Pancreas (tissue), 10 donors: ENCODE data around the gene RET. TPM values are rescaled to one million over a fixed set of nuclear protein-coding genes. Genes with fewer than 3 reads are reported as not detected.

Experiments used
- ATAC-seq, 4 donors: fragments of 200-7000 bp; cut with Tn5 transposase; one replicate each; pipeline versions ENCODE4 v1.8.0 to v1.9.1; 2020; ENCODE audit warnings: mild to moderate bottlenecking in 4 of 4, moderate library complexity in 4 of 4
- DNase-seq, 6 donors: peaks; one replicate each; pipeline ENCODE4 v3.0.0-alpha.2; 2020
- FAIRE-seq: peaks from 2 replicates; lab custom pipeline; 2012; peaks lifted over from hg19 to GRCh38; lab: Jason Lieb, UNC
- H3K27ac ChIP-seq, 4 donors: fragments of 200-600 bp; sonication (generic); 1 replicate in 3 of 4; 2 replicates in 1 of 4; pipeline versions ENCODE4 v1.5.0 to v1.8.0; 2020
- H3K27me3 ChIP-seq, 4 donors: fragments of 200-600 bp; one replicate each; pipeline ENCODE4 v1.8.0; 2021
- H3K36me3 ChIP-seq, 3 donors: fragments of 200-600 bp; sonication (generic) in 1 of 3; one replicate each; pipeline versions ENCODE4 v1.5.0 to v1.8.0; 2020 to 2021
- H3K4me1 ChIP-seq, 3 donors: fragments of 200-600 bp; one replicate each; pipeline ENCODE4 v1.8.0; 2021
- H3K4me3 ChIP-seq, 4 donors: fragments of 200-600 bp; sonication (generic) in 2 of 4; one replicate each; pipeline versions ENCODE4 v1.5.0 to v1.8.0; 2020 to 2021
- H3K9me3 ChIP-seq, 4 donors: fragments of 200-600 bp; one replicate each; pipeline ENCODE4 v1.8.0; 2021
- WGBS, 2 donors: extraction: QIAGEN DNeasy Blood & Tissue Kit; methylation state at CpG; one replicate each; pipeline ENCODE4 v1.1.7; 2013; 5-methylcytosine and 5-hydroxymethylcytosine counted together
- intact Hi-C, 3 donors: fragments of 100-400 bp; cut with DNase I; formaldehyde crosslinking; loops; one replicate each; pipeline versions ENCODE4 v1.11.1 to v1.14.2; 2022
- polyA plus RNA-seq, 2 donors: library from polyadenylated mRNA; stranded (reverse); fragments of 200-250 nt; gene quantifications; one replicate each; pipeline ENCODE4 v1.2.3, GENCODE V29; 2013
- total RNA-seq, 6 donors: library from RNA; stranded (reverse); fragmentation: NEBNext Ultra II Directional in 4 of 6; extraction: Animal tissue kit (Norgen Biotek cat#: 25700) in 4 of 6; gene quantifications; one replicate each; pipeline versions ENCODE4 v1.2.1 to v1.2.4, GENCODE V29; 2021 to 2023
- TF ChIP-seq, protein P1 (sequence below), 4 donors: fragments of 200-600 bp; sonication (generic) in 3 of 4; IDR thresholded peaks; one replicate each; pipeline versions ENCODE4 v1.5.0 to v1.8.0; 2021; ENCODE audit warnings: antibody characterized with exemption in 4 of 4
- donor health status: healthy with polysubstance abuse.
- donor health status: DM: no; HTN: no; CAD: no; lungs with moderate emphysema.
- donor health status: DM: no; HTN: no; CAD: no.
- donor health status: control.
- donor health status: control.
- donor health status: Bipolar disorder and iron deficiency.
- donor health status: DM: yes; HTN: yes; CAD: no.
- donor health status: DM: no; HTN: no; CAD: no.
- donor health status: DM: no; HTN: no; CAD: no.
- donor health status: DM: yes; HTN: yes; CAD: no.

RET gene
- total and polyA plus RNA-seq, 8 donors, result 0.32 to 4.4 (median 0.83) TPM

DNA sequence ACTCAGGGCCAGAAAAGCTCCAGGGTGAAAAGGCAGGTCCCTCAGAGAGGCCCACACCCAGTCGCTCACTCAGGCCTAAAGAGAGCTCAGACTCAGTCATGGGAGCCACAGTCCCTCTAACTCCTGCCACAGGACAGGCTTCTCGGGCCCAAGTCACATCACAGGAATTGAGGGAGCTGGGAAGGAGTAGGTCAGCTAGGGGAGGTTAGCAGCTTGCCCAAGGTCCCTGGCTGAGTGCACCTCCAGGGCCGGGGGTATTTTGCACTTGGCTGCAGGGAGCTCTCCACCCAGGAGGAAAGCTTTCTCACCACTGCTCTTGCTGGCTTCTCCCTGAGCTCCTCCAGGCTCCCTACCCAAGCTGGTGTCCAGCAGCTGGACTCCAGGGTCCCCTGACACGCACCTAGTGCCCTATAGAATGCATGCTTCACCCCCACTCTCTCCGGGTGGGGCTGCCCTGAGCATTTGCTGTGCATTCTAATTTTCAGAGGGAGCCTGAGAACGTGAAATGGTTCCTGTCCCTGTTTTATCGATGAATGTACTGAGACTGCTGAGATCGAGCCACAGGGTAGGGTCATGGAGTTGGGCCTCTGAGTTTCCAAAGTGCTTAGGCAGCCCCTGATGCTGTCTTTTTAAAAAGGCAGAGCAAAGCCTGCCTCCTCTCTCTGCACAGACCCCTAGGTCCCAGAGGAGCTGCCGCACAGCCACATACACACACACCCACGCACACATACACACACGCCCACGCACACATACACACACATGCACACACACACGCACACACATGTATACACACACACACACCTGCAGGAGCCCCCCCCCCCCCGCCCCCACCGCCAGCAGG lies 37.9 kb upstream of the RET start:
- 65 to 73% methylated on average over 15 of the region's 15 CpGs for WGBS, 2 donors
- no peaks in the 10 kb centered on the region for H3K27me3 ChIP-seq
- TF ChIP-seq, protein P1, sequence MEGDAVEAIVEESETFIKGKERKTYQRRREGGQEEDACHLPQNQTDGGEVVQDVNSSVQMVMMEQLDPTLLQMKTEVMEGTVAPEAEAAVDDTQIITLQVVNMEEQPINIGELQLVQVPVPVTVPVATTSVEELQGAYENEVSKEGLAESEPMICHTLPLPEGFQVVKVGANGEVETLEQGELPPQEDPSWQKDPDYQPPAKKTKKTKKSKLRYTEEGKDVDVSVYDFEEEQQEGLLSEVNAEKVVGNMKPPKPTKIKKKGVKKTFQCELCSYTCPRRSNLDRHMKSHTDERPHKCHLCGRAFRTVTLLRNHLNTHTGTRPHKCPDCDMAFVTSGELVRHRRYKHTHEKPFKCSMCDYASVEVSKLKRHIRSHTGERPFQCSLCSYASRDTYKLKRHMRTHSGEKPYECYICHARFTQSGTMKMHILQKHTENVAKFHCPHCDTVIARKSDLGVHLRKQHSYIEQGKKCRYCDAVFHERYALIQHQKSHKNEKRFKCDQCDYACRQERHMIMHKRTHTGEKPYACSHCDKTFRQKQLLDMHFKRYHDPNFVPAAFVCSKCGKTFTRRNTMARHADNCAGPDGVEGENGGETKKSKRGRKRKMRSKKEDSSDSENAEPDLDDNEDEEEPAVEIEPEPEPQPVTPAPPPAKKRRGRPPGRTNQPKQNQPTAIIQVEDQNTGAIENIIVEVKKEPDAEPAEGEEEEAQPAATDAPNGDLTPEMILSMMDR (IDR thresholded peaks at IDR 0.05), result no peak
- no peaks in the 10 kb centered on the region for H3K9me3 ChIP-seq
- intact Hi-C loops, result no loop called here
- no peak for FAIRE-seq
- H3K27ac ChIP-seq, result no peak overlapping the region
- ATAC-seq, result no peak
- H3K4me1 ChIP-seq, result no peaks in the 10 kb centered on the region
- H3K36me3 ChIP-seq, result no peaks in the 10 kb centered on the region
- peak in 1 of 6 donors; percentile 21 for DNase-seq
- no peak overlapping the region for H3K4me3 ChIP-seq

DNA sequence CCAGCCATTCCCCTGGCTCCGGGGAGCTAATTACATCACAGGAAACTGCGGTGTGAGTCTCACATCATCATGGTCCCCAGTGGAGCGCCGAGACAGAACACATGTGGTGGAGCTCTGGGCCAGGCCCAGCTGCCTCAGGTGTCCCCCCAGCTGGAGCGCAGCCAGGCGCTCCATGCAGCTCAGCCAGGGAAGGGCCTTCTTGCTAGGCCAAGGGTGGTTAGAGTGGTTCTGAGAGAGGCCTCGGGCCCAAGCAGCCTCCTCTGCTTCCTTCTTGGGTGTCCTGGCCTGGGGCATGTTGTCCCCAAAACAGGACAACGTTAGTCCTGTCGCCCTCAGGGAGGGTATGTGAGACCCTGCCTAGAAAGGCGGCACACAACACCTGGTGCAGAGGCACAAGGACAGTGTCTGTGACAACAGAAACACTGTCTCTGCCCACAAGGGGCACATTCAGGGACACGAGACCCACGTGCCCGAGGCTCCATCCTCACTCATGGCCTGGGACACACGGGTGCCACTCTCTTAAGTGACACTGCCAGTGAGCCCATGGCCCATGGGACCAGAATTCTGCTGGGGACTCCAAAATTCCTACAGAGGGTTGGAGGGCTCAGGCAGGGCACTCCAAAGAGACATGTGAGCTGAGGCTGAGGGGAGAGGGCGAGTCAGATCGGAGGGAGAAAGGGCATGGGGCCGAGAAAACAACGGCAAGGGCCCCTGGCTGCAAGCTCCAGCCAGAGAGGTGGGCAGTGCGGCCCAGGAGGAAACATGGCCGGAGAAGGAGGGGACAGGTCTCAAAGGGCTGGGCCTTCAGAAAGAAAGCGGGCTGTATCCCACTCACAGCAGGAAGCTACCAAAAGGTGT lies 37.0 kb upstream of the RET start:
- intact Hi-C loops, result no loop called here
- WGBS, 2 donors, result 78 to 79% methylated on average over 21 of the region's 21 CpGs
- ATAC-seq (no peak), DNase-seq (peak in 1 of 6 donors; percentile 39), FAIRE-seq (no peak)
- Histone ChIP-seq H3K27ac (no peak overlapping the region), H3K4me1 (no peaks in the 10 kb centered on the region), H3K9me3 (no peaks in the 10 kb centered on the region), H3K4me3 (no peak overlapping the region), H3K27me3 (no peaks in the 10 kb centered on the region), H3K36me3 (no peaks in the 10 kb centered on the region)
- TF ChIP-seq, protein P1 (IDR thresholded peaks at IDR 0.05), result no peak

DNA sequence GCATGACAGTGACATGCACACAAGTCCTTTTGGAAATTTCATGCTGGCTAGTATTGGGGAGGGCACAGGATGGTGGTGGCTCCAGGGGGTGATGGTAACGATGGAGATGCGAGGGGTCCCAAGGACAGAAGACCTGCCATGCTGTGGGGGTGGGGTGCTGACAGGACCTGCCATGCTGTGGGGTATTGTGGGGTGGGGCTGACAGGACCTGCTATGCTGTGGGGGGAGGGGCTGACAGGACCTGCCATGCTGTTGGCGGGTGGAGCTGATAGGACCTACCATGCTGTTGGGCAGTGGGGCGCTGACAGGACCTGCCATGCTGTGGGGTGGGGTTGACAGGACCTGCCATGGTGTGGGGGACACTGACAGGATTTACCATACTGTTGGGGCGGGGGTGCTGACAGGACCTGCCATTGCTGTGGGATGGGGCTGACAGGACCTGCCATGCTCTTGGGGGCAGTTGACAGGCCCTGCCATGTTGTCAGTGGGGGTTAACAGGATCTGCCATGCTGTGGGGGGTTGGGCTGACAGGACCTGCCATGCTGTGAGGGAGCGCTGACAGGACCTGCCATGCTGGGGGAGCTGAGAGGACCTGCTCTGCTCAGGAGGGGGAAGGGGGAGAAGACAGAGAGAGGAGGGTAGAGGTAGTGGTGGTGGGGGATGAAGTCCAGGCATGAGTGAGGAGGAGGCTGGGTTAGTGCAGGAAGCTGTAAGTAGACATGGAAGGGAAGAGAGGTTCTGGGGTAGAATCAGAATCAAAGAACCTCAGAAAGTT lies 36.2 kb upstream of the RET start:
- peak in 2 of 6 donors; percentile 11 to 34 for DNase-seq
- TF ChIP-seq, protein P1 (IDR thresholded peaks at IDR 0.05), result no peak
- FAIRE-seq, result no peak

DNA sequence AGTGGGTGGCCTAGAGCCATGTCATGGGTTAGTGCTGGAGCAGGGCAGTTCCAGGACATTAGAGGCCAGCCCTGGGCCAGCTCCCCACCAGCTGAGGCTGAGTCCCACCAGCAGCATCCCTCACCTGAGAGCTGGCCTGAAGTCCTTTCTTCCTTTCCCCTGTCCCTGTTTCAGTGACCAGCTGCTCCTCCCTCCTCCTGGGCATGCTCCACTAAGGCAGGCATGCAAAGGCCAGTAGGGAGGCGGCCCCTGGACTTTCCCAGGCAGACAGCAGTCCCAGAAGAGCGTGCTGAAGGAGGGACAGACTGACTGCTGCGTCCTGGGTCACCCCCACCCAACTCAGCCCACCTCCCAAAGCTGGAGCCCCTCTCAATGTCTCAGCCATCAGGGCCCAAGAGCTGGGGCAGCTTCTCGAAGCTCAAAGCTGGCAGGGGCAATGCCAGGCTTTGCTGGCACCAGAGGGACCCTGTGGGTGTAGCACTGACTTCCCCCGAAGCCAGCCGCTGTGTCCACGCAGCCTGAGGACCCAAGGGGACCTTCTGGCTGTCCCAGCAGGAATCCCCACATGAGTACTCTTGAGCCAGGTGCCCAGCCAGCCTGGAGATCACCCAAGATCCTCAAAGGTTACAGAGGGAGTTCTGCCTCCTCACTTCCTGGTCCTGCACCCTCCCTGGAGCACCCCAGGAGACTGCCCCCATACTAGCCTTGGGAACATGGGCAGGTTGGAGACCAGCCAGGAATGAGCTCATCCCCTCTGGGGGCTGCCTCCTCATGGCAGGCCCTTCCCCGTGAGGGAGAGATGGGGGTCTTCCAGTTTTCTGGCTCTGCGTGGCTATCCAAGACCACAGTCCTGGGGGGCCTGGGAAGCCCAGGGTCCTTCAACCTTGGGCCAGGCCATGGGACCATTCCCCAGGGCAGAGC lies 35.2 kb upstream of the RET start:
- FAIRE-seq (no peak), ATAC-seq (no peak), DNase-seq (peak in 1 of 6 donors; percentile 48)
- Histone ChIP-seq H3K4me1 (no peaks in the 10 kb centered on the region), H3K27me3 (no peaks in the 10 kb centered on the region), H3K9me3 (no peaks in the 10 kb centered on the region), H3K27ac (no peak overlapping the region), H3K4me3 (no peak overlapping the region), H3K36me3 (no peaks in the 10 kb centered on the region)
- intact Hi-C loops, result no loop called here
- WGBS, 2 donors, result 82 to 85% methylated on average over 9 of the region's 9 CpGs
- TF ChIP-seq, protein P1 (IDR thresholded peaks at IDR 0.05), result no peak

More for the DNA sequence above, 36.2 kb upstream of the RET start:
- ATAC-seq, result no peak
- no peaks in the 10 kb centered on the region for H3K27me3 ChIP-seq
- intact Hi-C loops, result no loop called here
- H3K36me3 ChIP-seq, result no peaks in the 10 kb centered on the region
- no peaks in the 10 kb centered on the region for H3K4me1 ChIP-seq
- H3K4me3 ChIP-seq, result no peak overlapping the region
- no peak overlapping the region for H3K27ac ChIP-seq
- H3K9me3 ChIP-seq, result no peaks in the 10 kb centered on the region
- 89 to 92% methylated on average over 5 to 6 of the region's 6 CpGs for WGBS, 2 donors
